Testis (tissue), 3 donors: ENCODE results near the gene RMI2. TPM values are rescaled to one million over a fixed set of nuclear protein-coding genes. Genes with fewer than 3 reads are reported as not detected.

Experiments used
- DNase-seq: peaks from one replicate; pipeline ENCODE4 v3.0.0-alpha.2; 2019
- H3K27ac ChIP-seq, 2 donors: fragments of 200-600 bp; sonication (generic); one replicate each; pipeline ENCODE4 v1.5.1; 2019
- H3K27me3 ChIP-seq: fragments of 200-600 bp; sonication (generic); one replicate; pipeline ENCODE4 v1.5.1; 2019
- H3K36me3 ChIP-seq: fragments of 200-600 bp; sonication (generic); one replicate; pipeline ENCODE4 v1.5.1; 2017; ENCODE audit warnings: low read depth; ENCODE audit errors: missing control alignments
- H3K4me1 ChIP-seq: fragments of 200-600 bp; sonication (generic); one replicate; pipeline ENCODE4 v1.5.1; 2019
- H3K4me3 ChIP-seq, 2 donors: fragments of 200-600 bp; sonication (generic); one replicate each; pipeline ENCODE4 v1.5.1; 2017 to 2019
- H3K9me3 ChIP-seq: fragments of 200-600 bp; sonication (generic); one replicate; pipeline ENCODE4 v1.5.1; 2017
- CTCF ChIP-seq, 3 experiments: fragments of 450-650 bp in 2 of 3; fragments of 200-600 bp in 1 of 3; sonication (generic) in 1 of 3; IDR thresholded peaks; one replicate each; pipeline ENCODE4 v1.5.1; 2016 to 2019; ENCODE audit warnings: antibody characterized with exemption in 3 of 3, mild to moderate bottlenecking in 2 of 3, moderate library complexity in 1 of 3
- POLR2A ChIP-seq: fragments of 450-650 bp; IDR thresholded peaks from one replicate; pipeline ENCODE4 v1.6.1; 2017; ENCODE audit warnings: antibody characterized with exemption, mild to moderate bottlenecking, moderate library complexity
- WGBS, 2 donors: methylation state at CpG; one replicate each; pipeline ENCODE4 v1.1.5; 2018; 5-methylcytosine and 5-hydroxymethylcytosine counted together
- intact Hi-C: fragments of 100-400 bp; cut with DNase I; formaldehyde crosslinking; loops from one replicate; pipeline ENCODE4 v1.15.1; 2023; ENCODE audit warnings: low total_unique reads
- polyA plus RNA-seq: library from polyadenylated mRNA; stranded (reverse); fragments of 350-450 nt; fragmentation: Illumina TruSeq; extraction: RNeasy Lipid Tissue Mini Kit (QIAGEN cat#74804); gene quantifications from one replicate; pipeline ENCODE4 v1.2.3, GENCODE V29; 2014; ENCODE audit warnings: low read depth, low replicate concordance; ENCODE audit not compliant: insufficient read depth
- total RNA-seq, 2 donors: library from RNA; depleted of rRNA; stranded (reverse); fragments of >200 nt; gene quantifications; one replicate each; pipeline ENCODE4 v1.2.3, GENCODE V29; 2016

Gene RMI2
- total and polyA plus RNA-seq, 3 donors from 2014 or later: 21.5 to 30.6 (median 26.7) TPM

GRCh38 chr16:11331967-11332366 is 13.3 kb upstream of the RMI2 start:
- no peaks in the 10 kb centered on the region for H3K36me3 ChIP-seq
- no peak for DNase-seq
- intact Hi-C loops: no loop called here
- no peak overlapping the region for H3K27ac ChIP-seq
- no peaks in the 10 kb centered on the region for H3K9me3 ChIP-seq
- no peaks in the 10 kb centered on the region for H3K27me3 ChIP-seq
- TF ChIP-seq POLR2A (no peak), CTCF (IDR thresholded peaks at IDR 0.05) (no peak)
- no peak overlapping the region for H3K4me3 ChIP-seq
- WGBS, 2 donors: 95 to 97% methylated on average over 2 of the region's 2 CpGs
- peaks cover 7% of the 10 kb centered on the region for H3K4me1 ChIP-seq

GRCh38 chr16:11333010-11333409 is 12.2 kb upstream of the RMI2 start:
- H3K27me3 ChIP-seq: no peaks in the 10 kb centered on the region
- 87 to 92% methylated on average over 9 of the region's 9 CpGs for WGBS, 2 donors
- DNase-seq: no peak
- no peak overlapping the region for H3K27ac ChIP-seq
- H3K36me3 ChIP-seq: no peaks in the 10 kb centered on the region
- TF ChIP-seq CTCF (IDR thresholded peaks at IDR 0.05) (no peak), POLR2A (no peak)
- H3K4me1 ChIP-seq: peaks cover 3% of the 10 kb centered on the region
- H3K4me3 ChIP-seq: no peak overlapping the region
- H3K9me3 ChIP-seq: no peaks in the 10 kb centered on the region
- intact Hi-C loops: no loop called here

- intact Hi-C loops: no loop called here
- H3K9me3 ChIP-seq: no peaks in the 10 kb centered on the region
- no peaks in the 10 kb centered on the region for H3K27me3 ChIP-seq
- no peak overlapping the region for H3K4me3 ChIP-seq
- H3K27ac ChIP-seq: no peak overlapping the region
- no peaks in the 10 kb centered on the region for H3K4me1 ChIP-seq
- DNase-seq: no peak
- 46% methylated on average over 8 of the region's 8 CpGs for WGBS, 2 donors
- H3K36me3 ChIP-seq: no peaks in the 10 kb centered on the region
- TF ChIP-seq POLR2A: no peak
Measured at GRCh38 chr16:11333702-11334101, 11.6 kb upstream of the RMI2 start.

- intact Hi-C loops: no loop called here
- TF ChIP-seq POLR2A (no peak), CTCF (IDR thresholded peaks at IDR 0.05) (no peak)
- WGBS, 2 donors: 92 to 99% methylated on average over 6 of the region's 6 CpGs
- Histone ChIP-seq H3K27ac (no peak overlapping the region), H3K4me3 (no peak overlapping the region), H3K36me3 (no peaks in the 10 kb centered on the region), H3K4me1 (no peaks in the 10 kb centered on the region), H3K9me3 (no peaks in the 10 kb centered on the region), H3K27me3 (no peaks in the 10 kb centered on the region)
- DNase-seq: no peak
Measured at GRCh38 chr16:11334831-11335404, 10.3 kb upstream of the RMI2 start.

- H3K9me3 ChIP-seq: no peaks in the 10 kb centered on the region
- no peak overlapping the region for H3K4me3 ChIP-seq
- intact Hi-C loops: no loop called here
- TF ChIP-seq CTCF (IDR thresholded peaks at IDR 0.05): no peak
- no peak for TF ChIP-seq POLR2A
- no peak for DNase-seq
- no peaks in the 10 kb centered on the region for H3K27me3 ChIP-seq
- no peaks in the 10 kb centered on the region for H3K4me1 ChIP-seq
- H3K27ac ChIP-seq: no peak overlapping the region
- whole genome bisulfite sequencing, 2 donors: 68 to 78% methylated on average over 3 of the region's 3 CpGs
- H3K36me3 ChIP-seq: no peaks in the 10 kb centered on the region
Measured at GRCh38 chr16:11339075-11339474, 6.2 kb upstream of the RMI2 start.
